H9 (cell line): ENCODE results near the gene CCDC192. TPM values are rescaled to one million over a fixed set of nuclear protein-coding genes. Genes with fewer than 3 reads are reported as not detected.

Experiments
- DNase-seq: peaks from one replicate; pipeline ENCODE4 v3.0.0-alpha.2; 2017
- H2AFZ ChIP-seq: one replicate; pipeline ENCODE4 v1.6.1; 2013; ENCODE audit warnings: mild to moderate bottlenecking, low read length, control low read depth, moderate library complexity
- H2AK5ac ChIP-seq: 2 replicates; pipeline ENCODE4 v1.6.1; 2013; ENCODE audit warnings: low read length, control low read depth, mixed read lengths; ENCODE audit not compliant: insufficient read length
- H2BK120ac ChIP-seq: one replicate; pipeline ENCODE4 v1.6.1; 2013; ENCODE audit warnings: low read depth, mild to moderate bottlenecking, low read length, control low read depth, inconsistent platforms; ENCODE audit not compliant: poor library complexity, severe bottlenecking
- H2BK12ac ChIP-seq: 2 replicates; pipeline ENCODE4 v1.6.1; 2013; ENCODE audit warnings: low read length, control low read depth, mixed read lengths, low read depth; ENCODE audit not compliant: insufficient read length
- H2BK15ac ChIP-seq: 2 replicates; pipeline ENCODE4 v1.6.1; 2013; ENCODE audit warnings: low read depth, low read length, control low read depth
- H2BK20ac ChIP-seq: one replicate; pipeline ENCODE4 v1.6.1; 2013; ENCODE audit warnings: low read depth, mild to moderate bottlenecking, low read length, control low read depth, inconsistent platforms; ENCODE audit not compliant: poor library complexity, severe bottlenecking
- H2BK5ac ChIP-seq: 2 replicates; pipeline ENCODE4 v1.6.1; 2013; ENCODE audit warnings: low read length, control low read depth, mixed read lengths; ENCODE audit not compliant: insufficient read length
- H3K14ac ChIP-seq: 2 replicates; pipeline ENCODE4 v1.6.1; 2013; ENCODE audit warnings: low read length, control low read depth; ENCODE audit not compliant: insufficient read depth
- H3K18ac ChIP-seq: 2 replicates; pipeline ENCODE4 v1.6.1; 2013; ENCODE audit warnings: low read depth, mild to moderate bottlenecking, mixed read lengths, low read length, control low read depth; ENCODE audit not compliant: insufficient read length
- H3K23ac ChIP-seq: 2 replicates; pipeline ENCODE4 v1.6.1; 2013; ENCODE audit warnings: low read length, control low read depth, mixed read lengths, low read depth; ENCODE audit not compliant: insufficient read length
- H3K23me2 ChIP-seq: 2 replicates; pipeline ENCODE4 v1.6.1; 2013; ENCODE audit warnings: low read depth, mild to moderate bottlenecking, mixed read lengths, low read length, control low read depth; ENCODE audit not compliant: insufficient read length, poor library complexity, severe bottlenecking
- H3K27ac ChIP-seq: 2 replicates; pipeline ENCODE4 v1.5.1; 2013; ENCODE audit warnings: low read length, control low read depth, mixed read lengths, low read depth; ENCODE audit not compliant: insufficient read length
- H3K27me3 ChIP-seq: 2 replicates; pipeline ENCODE4 v1.6.1; 2013; ENCODE audit warnings: low read length, control low read depth, inconsistent platforms; ENCODE audit not compliant: insufficient read depth
- H3K4ac ChIP-seq: 2 replicates; pipeline ENCODE4 v1.6.1; 2013; ENCODE audit warnings: low read depth, mild to moderate bottlenecking, control low read depth, inconsistent platforms, low read length, moderate library complexity
- H3K4me1 ChIP-seq: 2 replicates; pipeline ENCODE4 v1.6.1; 2013; ENCODE audit warnings: low read length, control low read depth, inconsistent platforms; ENCODE audit not compliant: insufficient read depth
- H3K4me2 ChIP-seq: 2 replicates; pipeline ENCODE4 v1.6.1; 2013; ENCODE audit warnings: low read length, control low read depth, mixed read lengths; ENCODE audit not compliant: insufficient read length, insufficient read depth
- H3K56ac ChIP-seq: 2 replicates; pipeline ENCODE4 v1.6.1; 2013; ENCODE audit warnings: low read depth, mild to moderate bottlenecking, mixed read lengths, low read length, control low read depth; ENCODE audit not compliant: insufficient read length
- H3K79me1 ChIP-seq: 2 replicates; pipeline ENCODE4 v1.6.1; 2013; ENCODE audit warnings: low read depth, mild to moderate bottlenecking, moderate library complexity, low read length, control low read depth, inconsistent platforms; ENCODE audit not compliant: insufficient read depth, poor library complexity, severe bottlenecking
- H3K79me2 ChIP-seq: 2 replicates; pipeline ENCODE4 v1.6.1; 2013; ENCODE audit warnings: low read length, control low read depth, inconsistent platforms; ENCODE audit not compliant: insufficient read depth
- H3K9ac ChIP-seq: 2 replicates; pipeline ENCODE4 v1.6.1; 2013; ENCODE audit warnings: low read length, control low read depth, mixed read lengths; ENCODE audit not compliant: insufficient read length; ENCODE audit errors: extremely low read depth
- H3K9me3 ChIP-seq: one replicate; pipeline ENCODE4 v1.6.1; 2013; ENCODE audit warnings: low read depth, low read length, inconsistent platforms; ENCODE audit not compliant: control insufficient read depth
- H3T11ph ChIP-seq: one replicate; pipeline ENCODE4 v1.6.1; 2013; ENCODE audit warnings: mild to moderate bottlenecking, low read length, control low read depth, inconsistent platforms
- H4K20me1 ChIP-seq: one replicate; pipeline ENCODE4 v1.6.1; 2013; ENCODE audit not compliant: control insufficient read depth, insufficient read length, insufficient read depth
- H4K5ac ChIP-seq: 2 replicates; pipeline ENCODE4 v1.6.1; 2013; ENCODE audit warnings: low read depth, mild to moderate bottlenecking, mixed read lengths, low read length, control low read depth; ENCODE audit not compliant: insufficient read length
- H4K8ac ChIP-seq: replicated peaks from 2 replicates; pipeline ENCODE4 v1.6.1; 2013; ENCODE audit warnings: low read length, control low read depth, mixed read lengths, low read depth; ENCODE audit not compliant: insufficient read length
- H4K91ac ChIP-seq: 2 replicates; pipeline ENCODE4 v1.6.1; 2013; ENCODE audit warnings: low read depth, mild to moderate bottlenecking, moderate library complexity, mixed read lengths, low read length, control low read depth; ENCODE audit not compliant: insufficient read length
- H3K27ac Mint-ChIP-seq, 3 experiments: 2 replicates in 2 of 3; 3 replicates in 1 of 3; pipeline ENCODE4 v1.8.0; 2020 to 2021; ENCODE audit warnings: mixed read lengths in 3 of 3, mild to moderate bottlenecking in 1 of 3, moderate library complexity in 1 of 3
- H3K27me3 Mint-ChIP-seq: 2 replicates; pipeline ENCODE4 v1.8.0; 2021; ENCODE audit warnings: low read depth, mild to moderate bottlenecking, moderate library complexity, mixed read lengths
- H3K36me3 Mint-ChIP-seq, 3 experiments: 2 replicates in 2 of 3; 3 replicates in 1 of 3; pipeline ENCODE4 v1.8.0; 2020 to 2021; ENCODE audit warnings: low read depth in 3 of 3, mixed read lengths in 3 of 3; ENCODE audit not compliant: insufficient read depth in 1 of 3
- H3K4me1 Mint-ChIP-seq, 2 experiments: 2 replicates each; pipeline ENCODE4 v1.8.0; 2020; ENCODE audit warnings: mixed read lengths in 2 of 2
- H3K4me3 Mint-ChIP-seq, 2 experiments: 2 replicates in 1 of 2; 3 replicates in 1 of 2; pipeline ENCODE4 v1.8.0; 2020 to 2021; ENCODE audit warnings: mild to moderate bottlenecking in 2 of 2, mixed read lengths in 2 of 2, moderate library complexity in 1 of 2
- H3K9me3 Mint-ChIP-seq, 2 experiments: 2 replicates in 1 of 2; 3 replicates in 1 of 2; pipeline ENCODE4 v1.8.0; 2020; ENCODE audit warnings: mild to moderate bottlenecking in 2 of 2, mixed read lengths in 2 of 2, moderate library complexity in 1 of 2
- WGBS: extraction: QIAGEN DNeasy Blood & Tissue Kit; methylation state at CpG from one replicate; pipeline ENCODE4 v1.1.7; 2013; ENCODE audit warnings: missing lambda C conversion rate, low lambda C conversion rate, mixed read lengths; ENCODE audit not compliant: insufficient read length; ENCODE audit errors: extremely low coverage; 5-methylcytosine and 5-hydroxymethylcytosine counted together
- total RNA-seq: library from RNA; stranded (reverse); gene quantifications from 2 replicates; pipeline ENCODE4 v1.2.1, GENCODE V29; 2021
- TF ChIP-seq, protein P1 (sequence below): fragments of 200-600 bp; sonication (generic); conservative IDR thresholded peaks from 3 replicates; pipeline ENCODE4 v1.8.0; 2021; ENCODE audit warnings: antibody characterized with exemption, mild to moderate bottlenecking

The CCDC192 gene
- total RNA-seq, 1 experiment from 2014 or later = not detected

GRCh38 chr5:127840198-127840524 is 137.0 kb downstream of the CCDC192 start:
- Histone ChIP-seq H4K20me1 (no peaks in the 10 kb centered on the region), H3T11ph (no peak overlapping the region), H3K56ac (no peak overlapping the region), H2BK12ac (no peak overlapping the region), H3K4me2 (no peak overlapping the region), H4K8ac (no peak overlapping the region), H4K5ac (no peak overlapping the region), H3K23me2 (no peaks in the 10 kb centered on the region), H2AK5ac (no peak overlapping the region), H3K79me1 (no peaks in the 10 kb centered on the region), H3K27me3 (no peaks in the 10 kb centered on the region), H3K18ac (no peak overlapping the region), H3K4me1 (no peaks in the 10 kb centered on the region), H2BK120ac (no peak overlapping the region), H3K79me2 (no peaks in the 10 kb centered on the region), H3K9ac (no peak overlapping the region), H2BK20ac (no peak overlapping the region), H2AFZ (no peak overlapping the region), H3K4ac (no peak overlapping the region), H3K14ac (no peak overlapping the region), H2BK15ac (no peak overlapping the region), H3K27ac (no peak overlapping the region), H2BK5ac (no peak overlapping the region), H3K9me3 (no peaks in the 10 kb centered on the region), H4K91ac (no peak overlapping the region), H3K23ac (no peak overlapping the region)
- peaks cover 18 to 19% of the 10 kb centered on the region in 2 experiments for H3K4me1 Mint-ChIP-seq
- WGBS = no CpG with 5 or more reads among the region's 1 CpG
- DNase-seq = no peak
- TF ChIP-seq, protein P1, sequence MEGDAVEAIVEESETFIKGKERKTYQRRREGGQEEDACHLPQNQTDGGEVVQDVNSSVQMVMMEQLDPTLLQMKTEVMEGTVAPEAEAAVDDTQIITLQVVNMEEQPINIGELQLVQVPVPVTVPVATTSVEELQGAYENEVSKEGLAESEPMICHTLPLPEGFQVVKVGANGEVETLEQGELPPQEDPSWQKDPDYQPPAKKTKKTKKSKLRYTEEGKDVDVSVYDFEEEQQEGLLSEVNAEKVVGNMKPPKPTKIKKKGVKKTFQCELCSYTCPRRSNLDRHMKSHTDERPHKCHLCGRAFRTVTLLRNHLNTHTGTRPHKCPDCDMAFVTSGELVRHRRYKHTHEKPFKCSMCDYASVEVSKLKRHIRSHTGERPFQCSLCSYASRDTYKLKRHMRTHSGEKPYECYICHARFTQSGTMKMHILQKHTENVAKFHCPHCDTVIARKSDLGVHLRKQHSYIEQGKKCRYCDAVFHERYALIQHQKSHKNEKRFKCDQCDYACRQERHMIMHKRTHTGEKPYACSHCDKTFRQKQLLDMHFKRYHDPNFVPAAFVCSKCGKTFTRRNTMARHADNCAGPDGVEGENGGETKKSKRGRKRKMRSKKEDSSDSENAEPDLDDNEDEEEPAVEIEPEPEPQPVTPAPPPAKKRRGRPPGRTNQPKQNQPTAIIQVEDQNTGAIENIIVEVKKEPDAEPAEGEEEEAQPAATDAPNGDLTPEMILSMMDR = no peak
- H3K27me3 Mint-ChIP-seq = no peaks in the 10 kb centered on the region; the same call in 1 of the 2 replicates
- no peak overlapping the region for H3K4me3 Mint-ChIP-seq
- H3K9me3 Mint-ChIP-seq = peaks cover 3 to 12% of the 10 kb centered on the region in 2 experiments; a peak in 4 of 5 replicates
- peaks cover 0 to 9% (median 3%) of the 10 kb centered on the region in 3 experiments; a peak in 3 of 7 replicates for H3K36me3 Mint-ChIP-seq
- H3K27ac Mint-ChIP-seq = no peak overlapping the region; a peak in 1 of 7 replicates
